SHP77 (cell line): Measurements from ENCODE around the gene UNKL.

Experiments
- DNase-seq, 2 experiments: peaks; one replicate each; lab custom pipeline; 2025; lab: John Stamatoyannopoulos, UW

The UNKL gene

DNA sequence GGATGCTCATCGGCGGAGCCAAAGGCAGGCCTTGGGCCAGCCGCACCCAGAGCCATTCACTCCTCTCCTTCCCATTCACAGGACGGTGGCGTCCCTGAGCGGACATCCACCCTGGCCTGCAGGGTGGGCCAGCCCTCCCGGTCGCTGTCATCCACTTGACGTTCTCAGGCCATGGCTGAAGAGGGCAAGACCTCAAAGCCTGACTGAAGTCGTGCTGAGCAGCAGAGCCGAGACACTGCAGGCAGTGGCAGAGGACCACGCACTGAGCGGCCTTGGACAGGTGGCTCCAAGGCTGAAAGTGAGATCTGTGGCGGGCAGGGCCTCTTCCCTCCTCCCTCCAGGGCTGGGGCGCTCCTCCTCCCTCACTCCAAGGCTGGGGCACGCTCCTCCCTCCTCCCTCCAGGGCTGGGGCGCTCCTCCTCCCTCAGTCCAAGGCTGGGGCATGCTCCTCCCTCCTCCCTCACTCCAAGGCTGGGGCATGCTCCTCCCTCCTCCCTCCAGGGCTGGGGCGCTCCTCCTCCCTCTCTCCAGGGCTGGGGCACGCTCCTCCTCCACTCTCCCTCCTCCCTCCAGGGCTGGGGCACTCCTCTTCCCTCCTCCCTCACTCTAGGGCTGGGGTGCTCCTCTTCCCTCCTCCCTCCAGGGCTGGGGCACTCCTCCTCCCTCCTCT, 38.6 kb downstream of the UNKL start:
- DNase-seq: no peak

DNA sequence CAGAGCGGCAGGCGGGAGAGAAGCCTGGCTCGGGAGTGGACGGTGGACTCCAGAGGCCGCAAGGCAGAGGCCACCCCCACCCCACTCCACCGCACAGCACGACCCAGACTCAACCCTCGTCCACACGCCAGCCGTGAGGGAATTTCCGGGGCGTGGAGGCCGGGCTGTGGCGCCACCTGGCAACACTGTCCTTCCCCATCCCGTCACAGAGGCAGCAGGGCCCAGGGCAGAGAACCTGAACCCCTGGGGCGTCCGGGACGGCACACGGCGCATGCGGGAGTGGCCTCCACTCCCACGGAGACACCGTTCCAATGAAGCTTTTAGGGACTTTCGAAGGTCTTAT, 39.2 kb downstream of the UNKL start:
- no peak for DNase-seq

DNA sequence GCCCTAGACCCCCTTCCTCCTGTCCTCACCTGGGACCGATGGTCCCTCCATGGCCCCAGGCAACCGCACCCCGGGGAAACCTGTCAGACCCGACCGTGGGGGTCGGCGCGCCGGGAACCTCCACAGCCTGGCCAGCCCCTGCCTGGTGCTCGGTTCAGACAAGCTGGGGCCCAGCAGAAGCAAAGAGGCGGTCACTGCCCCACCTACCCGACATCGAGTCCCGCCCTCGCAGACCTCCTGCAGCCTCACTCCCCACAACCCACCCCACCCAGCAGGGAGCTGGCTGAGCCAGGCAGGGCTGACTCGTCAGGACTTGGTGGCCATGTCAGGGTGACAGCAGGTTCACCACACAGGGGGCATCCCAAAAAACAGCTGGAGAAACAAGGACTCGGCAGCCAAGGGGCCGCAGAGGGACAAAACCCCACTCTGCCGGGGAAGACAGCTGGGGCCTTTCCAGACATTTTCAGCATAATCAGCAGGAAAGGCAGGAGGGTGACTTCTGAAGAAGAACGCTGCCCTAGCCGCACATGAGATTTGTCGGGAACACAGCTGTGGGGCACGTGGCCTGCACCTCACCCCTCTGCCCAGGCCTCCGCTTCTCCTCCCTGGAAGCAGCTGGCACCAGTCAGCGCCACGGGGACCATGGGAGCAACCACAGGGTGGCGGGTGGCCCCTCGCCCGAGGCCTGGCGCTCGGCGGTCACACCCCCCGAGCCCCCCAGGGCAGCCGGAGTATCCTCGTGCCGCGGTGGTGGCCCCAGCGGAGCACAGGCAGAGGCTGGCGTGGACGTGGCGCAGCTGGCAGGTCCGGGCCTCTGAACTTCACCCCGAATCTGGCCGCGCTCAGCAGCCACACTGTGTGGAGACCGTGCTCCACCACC, 39.8 kb downstream of the UNKL start:
- no peak for DNase-seq

DNA sequence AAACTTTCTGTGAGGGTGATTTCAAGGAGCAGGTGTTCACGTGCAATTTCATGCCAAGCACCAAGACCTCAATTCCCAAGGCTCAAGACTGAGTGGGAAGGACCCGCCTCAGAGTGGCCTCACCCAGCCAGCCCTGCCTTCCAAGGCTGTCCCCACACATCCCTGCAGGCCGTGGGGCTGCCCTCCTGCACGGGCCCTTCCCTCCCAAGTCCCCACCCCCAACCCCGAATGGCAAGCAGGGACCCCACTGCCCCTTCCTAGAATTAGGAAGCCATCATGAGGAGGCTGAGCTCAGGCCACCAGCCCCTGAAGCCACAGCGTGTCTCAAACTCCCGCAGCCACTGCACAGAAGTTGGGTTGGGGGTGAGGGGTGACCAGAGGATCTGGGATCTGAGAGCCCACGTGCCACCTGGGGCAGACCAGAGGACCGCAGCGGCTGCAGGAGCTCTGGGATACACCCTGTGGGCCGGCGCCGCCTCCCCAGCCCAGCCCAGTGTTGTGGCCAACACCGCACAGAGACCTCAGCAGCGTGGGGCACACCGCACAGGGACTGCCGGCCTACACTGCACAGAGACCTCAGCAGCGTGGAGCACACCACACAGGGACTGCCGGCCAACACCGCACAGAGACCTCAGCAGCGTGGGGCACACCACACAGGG, 42.1 kb downstream of the UNKL start:
- no peak for DNase-seq

DNA sequence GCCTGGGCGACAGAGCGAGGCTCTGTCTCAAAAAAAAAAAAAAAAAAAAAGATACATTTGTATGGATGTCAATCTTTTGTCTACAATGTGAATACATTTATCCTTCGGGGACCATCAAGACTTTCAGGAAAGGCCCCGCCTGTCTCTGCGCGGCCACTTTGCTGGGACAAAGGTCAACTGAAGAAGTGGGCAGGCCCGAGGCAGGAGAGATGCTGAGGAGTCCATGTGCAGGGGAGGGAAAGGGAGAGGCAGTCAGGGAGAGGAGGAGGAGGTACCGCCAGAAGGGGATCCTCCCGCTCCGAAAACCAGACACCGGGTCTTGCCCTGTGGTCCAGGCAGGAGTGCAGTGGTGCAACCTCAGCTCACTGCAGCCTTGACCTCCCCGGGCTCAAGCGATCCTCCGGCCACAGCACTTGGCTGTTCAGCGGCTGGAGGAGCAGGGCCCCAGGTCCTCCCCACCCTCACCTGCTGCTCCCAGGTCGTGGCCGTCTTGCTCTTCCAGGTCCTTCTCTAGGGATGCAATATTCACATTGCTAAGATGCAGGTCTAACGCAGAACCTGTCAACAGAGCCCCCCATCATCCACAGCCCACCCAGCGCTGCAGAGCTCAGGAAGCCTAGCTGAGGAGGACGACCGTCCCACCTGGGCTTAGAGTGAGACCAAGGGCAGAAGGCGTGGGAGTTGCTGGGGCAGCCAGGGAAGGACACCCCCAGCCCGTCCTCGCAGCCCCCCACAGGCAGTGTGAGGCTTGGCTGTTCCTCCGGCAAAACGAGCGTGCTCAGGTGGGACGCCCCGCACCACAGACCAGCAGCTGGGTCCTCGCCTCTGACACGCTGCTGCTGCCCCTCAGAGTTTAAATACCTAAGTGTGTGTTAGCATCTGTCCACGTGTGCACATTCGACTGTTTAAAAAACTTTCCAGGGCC, 43.2 kb downstream of the UNKL start:
- DNase-seq: no peak

DNA sequence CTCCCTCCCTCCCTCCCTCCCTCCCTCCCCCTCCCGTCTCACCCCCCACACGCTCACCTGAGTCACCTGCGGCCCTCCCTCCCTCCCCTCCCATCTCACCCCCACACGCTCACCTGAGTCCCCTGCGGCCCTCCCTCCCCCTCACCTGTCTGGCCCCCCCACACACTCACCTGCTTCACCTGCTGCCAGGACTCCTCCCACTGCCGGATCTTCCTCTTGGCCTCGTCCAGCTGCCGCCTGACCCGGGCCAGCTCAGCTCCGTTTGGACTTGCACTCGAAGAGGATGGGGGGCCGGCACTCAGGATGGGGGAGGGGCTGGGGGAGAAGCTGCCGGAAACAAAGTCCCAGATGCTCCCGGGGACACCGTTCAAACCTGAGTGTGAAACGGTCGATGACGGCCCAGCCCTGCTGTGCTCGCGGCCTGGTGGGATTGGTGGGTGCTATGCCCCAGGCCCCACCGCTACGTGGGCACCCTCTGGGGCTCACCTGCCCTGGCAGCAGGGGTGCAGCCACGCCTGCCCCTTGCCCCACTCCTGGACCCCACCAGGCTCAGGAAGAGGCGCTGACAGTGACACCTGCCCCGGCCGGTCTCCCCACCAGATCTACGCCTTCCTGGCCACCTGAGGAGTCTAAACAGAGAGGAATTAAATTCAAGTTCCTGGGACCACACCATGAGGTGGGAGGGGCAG, 46.9 kb downstream of the UNKL start:
- no peak for DNase-seq

DNA sequence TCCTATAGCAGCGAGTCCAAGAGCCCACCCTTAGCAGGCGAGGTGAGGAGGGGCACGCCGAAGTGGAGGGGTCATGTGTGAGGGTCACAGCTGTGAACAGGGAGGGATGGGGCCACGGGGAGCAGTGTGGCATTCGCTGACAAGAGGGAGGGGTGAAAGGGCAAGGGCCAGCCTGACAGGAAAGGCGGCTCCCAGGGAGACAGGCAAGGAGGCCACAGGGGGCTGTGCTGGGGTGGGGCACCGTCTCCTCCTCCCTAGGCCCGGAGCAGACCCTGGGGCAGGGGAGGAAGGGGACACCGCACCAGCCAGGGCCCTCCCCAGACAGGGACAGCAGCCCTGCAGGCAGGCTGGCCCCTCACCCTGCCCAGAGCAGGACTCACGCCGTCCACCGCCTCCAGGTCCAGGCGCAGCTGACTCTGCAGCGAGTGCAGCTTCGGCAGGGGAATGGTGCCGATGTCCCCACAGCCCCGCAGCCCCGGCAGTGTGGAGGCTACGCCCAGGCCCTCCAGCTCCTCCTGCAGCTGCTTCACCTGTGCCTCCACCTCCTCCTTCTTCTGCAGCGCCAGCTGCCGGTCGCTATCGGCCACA, 47.7 kb downstream of the UNKL start:
- DNase-seq: no peak

DNA sequence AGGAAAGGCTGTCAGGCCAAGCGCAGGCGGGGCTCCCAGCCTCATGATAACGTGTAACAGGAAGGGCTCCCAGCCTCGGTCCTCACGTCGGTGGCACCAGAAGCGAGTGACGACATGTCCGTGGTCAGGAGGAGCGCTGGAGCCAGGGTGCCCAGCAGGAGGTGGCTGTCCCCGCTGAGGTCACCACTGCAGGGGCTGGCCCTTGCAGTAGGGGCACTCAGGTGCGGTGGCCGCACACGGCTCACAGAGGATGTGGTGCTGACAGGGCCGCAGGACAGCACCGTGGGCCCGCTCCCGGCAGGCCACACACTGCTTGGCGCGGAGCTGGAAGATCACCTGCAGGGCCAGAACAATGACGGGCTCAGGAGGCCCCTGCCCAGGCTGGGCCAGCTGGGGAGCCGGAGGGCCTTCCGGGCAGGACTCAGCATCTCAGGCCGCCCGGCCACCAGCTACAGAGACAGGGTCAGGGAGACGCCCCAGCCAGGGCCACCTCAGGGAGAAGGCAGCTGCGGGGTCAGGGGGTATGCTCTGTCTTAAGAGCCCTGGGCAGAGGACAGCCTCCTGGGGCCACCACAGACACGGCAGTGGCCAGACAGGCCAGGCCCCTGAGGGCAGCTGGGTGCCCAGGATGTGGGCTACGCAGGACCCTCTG, 48.3 kb downstream of the UNKL start:
- no peak for DNase-seq

DNA sequence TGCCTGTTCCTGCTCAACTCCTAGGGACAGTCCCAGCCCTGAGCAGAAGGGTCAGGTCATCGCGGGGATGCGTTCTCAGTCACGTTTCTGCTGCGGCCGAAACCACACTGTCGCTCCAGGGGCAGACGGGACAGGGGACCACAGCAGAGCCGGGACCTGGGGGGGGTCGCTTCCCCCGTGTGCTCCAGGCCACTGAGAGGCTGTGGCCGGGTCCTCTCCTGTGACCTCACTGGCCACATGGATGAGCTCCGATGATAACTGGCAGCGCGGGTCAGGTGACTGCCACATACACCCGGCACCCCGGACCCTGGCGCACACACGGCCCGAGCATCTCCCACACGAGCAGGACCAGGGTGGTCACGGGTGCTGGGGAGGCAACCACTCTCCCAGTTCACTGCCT, 50.0 kb downstream of the UNKL start:
- DNase-seq: no peak

DNA sequence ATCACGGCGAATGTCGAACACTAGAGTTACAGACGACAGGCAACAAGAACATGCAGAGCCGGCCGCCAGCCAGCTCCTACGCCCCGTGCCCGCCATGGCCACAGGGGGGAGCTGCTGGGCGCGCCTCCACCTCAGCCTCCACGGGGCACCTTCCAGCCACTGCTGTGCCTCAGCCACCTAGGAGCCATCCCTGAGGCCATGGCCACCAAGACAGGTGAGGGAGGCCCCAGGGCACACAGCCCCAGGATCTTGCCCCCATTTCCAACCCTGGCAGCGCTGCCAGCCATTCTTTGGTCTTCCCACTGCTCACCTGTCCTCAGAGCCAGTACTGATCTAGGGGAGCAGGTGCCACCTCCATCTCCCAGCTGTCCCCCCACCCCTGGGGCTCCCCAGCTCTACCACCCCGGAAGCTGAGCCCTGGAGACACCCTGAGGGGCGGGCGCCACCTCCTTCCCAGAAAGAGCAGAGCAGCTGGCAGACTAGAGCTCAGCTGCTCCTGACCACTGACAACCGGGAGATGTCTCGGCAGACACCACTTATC, 50.9 kb downstream of the UNKL start:
- DNase-seq: peak; percentile 19 to 27

DNA sequence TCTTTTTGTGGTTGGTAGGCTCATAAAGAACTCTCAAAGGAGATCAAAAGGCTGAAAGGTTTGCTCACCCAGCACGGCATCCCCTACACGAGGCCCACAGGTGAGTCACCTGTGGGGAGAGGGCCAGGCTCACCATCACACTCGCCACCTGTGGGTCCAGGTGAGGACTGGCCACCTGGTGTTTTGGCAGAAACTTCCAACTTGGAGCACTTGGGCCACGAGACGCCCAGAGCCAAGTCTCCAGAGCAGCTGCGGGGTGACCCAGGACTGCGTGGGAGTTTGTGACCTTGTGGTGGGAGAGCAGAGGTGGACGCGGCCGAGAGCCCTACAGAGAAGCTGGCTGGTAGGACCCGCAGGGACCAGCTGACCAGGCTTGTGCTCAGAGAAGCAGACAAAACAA, 51.7 kb downstream of the UNKL start:
- no peak for DNase-seq

DNA sequence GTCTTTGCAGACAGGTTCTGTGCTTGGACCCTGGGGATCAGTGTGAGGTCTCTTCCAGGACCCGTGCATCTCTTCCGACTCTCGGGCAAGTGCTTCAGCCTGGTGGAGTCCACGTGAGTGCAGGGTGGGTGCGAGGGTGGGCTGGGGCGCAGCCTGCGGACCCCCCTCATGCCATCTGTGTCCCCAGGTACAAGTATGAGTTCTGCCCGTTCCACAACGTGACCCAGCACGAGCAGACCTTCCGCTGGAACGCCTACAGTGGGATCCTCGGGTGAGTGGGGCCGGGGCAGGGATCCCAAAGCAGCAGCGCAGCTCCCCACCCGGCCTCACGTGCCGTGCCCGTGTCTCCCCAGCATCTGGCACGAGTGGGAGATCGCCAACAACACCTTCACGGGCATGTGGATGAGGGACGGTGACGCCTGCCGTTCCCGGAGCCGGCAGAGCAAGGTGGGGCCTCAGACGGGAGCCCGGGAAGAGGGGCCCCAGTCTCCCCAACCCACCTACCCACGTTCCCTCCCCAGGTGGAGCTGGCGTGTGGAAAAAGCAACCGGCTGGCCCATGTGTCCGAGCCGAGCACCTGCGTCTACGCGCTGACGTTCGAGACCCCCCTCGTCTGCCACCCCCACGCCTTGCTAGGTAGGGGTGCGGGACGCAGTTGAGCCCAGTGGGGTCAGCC, 52.7 kb downstream of the UNKL start:
- no peak for DNase-seq

DNA sequence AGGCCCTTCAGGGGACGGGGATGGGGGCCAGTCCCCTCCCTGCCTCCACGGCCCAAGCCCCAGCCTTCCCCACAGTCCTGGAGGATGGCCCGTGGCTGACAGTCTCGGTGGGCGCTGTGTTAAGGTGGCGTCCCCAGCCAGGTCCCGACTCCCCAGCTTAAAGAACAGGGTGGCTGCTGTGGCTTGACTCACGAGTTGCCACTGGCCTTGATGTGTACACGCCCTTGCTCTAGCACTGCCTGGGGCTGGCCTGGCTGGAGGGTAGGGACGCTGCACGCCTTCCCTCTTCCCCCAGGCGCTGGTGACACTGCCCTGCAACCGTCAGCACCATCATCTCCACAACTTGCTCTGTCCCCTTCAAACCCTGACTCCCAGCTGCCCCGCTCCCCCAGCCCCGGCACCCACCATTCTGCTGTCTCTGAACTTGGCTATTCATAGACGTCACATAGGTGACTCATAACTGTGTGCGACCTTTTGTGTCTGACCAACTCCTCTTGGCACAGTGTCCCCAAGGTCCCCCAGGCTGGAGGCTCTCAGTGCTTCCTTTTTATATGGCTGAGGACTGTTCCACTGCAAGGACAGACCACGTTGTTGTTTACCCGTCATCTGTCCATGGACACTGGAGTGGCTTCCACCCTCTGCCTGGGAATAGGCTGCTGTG, 56.5 kb downstream of the UNKL start:
- DNase-seq: no peak

DNA sequence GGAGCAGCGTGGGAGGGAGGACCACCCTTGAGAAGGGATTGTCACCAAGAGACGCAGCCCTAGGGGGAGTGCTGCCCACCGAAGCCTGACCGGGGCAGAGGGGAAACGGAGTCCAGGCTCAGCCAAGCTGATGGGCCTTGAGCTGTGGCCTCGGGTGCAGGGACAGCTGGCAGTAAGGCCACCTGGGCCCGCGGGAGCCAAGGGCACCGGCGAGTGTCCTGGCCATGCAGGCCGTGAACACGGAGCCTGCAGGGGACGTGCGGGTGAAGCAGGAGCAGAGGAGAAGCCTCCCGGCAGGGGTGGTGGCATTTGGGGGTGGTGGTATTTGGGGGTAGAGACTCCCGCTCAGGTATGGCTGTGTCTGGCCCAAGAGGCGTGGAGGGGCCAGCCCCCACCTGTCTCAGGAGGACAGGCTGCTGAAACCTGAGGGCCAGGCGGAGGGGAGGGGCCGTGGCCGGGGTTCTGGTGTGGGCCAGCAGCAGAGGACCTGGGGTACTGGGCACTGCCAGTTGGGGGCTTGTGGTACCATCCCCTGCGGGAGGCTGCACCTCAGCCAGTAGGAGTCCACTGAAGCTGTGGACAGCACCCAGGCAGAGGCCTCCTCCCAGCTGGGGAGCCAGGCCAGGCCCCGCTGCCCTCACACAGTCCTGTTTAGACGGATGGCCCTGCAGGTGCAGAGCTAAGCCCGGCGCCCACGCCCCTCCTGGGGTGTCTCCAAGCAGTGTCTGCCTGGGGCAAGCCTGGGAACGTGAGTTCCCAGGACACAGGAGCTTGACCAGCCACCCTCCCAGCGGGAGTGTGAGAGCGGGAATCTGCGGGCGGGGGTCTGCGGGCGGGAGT, 58.2 kb downstream of the UNKL start:
- DNase-seq: no peak

DNA sequence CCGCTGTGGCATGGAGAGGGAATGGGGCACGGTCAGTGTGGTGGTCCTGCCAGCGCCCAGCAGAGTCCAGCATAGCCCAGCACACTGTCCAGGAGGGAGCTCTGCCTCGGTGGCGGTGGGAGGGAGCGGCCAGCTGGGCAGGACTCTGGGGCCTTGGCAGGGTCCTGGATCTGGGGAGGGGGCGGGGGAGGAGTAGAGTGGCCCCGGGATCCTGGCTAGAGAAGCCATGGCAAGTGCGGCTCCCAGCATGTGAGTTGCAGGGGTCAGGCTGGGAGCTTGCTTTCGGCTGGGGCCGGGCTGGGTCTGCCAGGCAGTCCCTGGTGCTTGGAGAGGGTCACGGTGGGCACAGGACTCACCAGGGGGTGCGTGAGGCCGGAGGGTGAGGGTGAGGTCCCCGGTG, 58.9 kb downstream of the UNKL start:
- no peak for DNase-seq

DNA sequence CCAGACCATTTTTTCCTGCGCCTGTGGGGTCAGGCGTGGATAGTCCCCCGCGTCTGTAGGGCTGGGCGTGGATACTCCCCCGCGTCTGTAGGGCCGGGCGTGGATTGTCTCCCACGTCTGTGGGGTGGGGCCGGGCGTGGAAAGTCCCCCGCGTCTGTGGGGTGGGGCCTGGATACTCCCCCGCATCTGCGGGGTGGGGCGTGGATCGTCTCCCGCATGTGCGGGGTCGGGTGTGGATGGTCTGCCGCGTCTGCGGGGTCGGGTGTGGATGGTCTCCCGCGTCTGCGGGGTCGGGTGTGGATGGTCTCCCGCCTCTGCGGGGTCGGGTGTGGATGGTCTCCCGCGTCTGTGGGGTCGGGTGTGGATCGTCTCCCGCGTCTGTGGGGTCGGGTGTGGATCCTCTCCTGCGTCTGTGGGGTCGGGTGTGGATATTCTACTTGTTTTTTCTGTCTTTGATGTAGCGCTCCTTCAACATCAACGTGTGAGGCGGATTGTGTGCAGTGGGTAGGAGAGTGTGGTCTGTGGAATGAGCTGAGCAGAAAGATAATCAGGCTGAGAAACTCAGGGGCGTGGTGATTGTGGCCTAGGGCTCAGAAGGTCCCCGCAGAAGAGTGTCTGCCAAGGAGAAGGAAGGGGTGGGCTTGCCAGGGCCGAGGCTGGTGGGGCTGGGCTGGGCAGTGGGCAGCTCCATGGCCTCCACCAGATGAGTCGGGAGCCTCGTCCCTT, 59.5 kb downstream of the UNKL start:
- no peak for DNase-seq

DNA sequence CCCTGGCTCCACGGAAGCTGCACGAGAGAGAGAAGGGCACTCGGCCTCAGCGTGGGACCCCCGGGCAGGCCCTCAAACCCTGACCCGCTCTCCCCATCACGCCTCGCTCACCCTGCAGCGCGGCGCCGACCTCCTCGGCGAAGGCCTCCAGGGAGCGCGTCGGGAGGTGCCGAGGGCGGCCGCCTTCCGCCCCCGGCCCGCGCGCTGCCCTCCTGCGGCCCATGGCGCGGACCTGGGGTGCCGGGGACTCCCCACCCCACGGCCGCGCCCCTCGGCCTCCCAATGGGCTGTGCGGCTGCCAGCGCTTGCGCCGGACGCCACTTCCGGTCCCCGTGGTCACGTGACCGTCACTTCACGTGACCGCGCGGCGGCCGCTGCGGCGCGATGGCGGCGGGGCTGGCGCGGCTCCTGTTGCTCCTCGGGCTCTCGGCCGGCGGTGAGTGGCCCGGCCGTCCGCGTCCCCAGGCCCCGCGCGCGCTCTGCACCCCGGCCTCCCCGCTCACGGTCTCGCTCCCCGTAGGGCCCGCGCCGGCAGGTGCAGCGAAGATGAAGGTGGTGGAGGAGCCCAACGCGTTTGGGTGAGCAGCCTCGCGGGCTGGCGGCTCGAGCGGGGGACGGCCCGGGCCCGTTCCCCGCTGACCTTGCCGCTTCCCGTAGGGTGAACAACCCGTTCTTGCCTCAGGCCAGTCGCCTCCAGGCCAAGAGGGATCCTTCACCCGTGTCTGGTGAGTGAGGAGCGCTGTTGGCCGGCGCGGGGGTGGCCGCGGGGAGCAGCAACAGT, 62.7 kb downstream of the UNKL start, which contains the start of the genes GNPTG and TSR3:
GNPTG (plus strand) TSS at position 350 of the 781 bp plus-strand sequence; CDS start at position 385, 35 bp downstream.
TSR3 (minus strand) TSS at position 297 of the 781 bp plus-strand sequence; CDS start at position 223, 74 bp downstream.
- DNase-seq: peak; percentile 33 to 66
